GM18505 (cell line): Measurements from ENCODE around the gene RBM19.

Experiments
- ATAC-seq: cut with Tn5 transposase; IDR thresholded peaks from one replicate; pipeline ENCODE4 v1.9.1; 2021; ENCODE audit not compliant: unreplicated experiment
- POLR2A ChIP-seq: IDR thresholded peaks from 4 replicates; pipeline ENCODE4 v1.6.1; 2011; ENCODE audit warnings: borderline replicate concordance; ENCODE audit not compliant: insufficient read depth, insufficient read length; ENCODE audit errors: extremely low read depth

The RBM19 gene

GRCh38 chr12:113829212-113829611 lies 136.9 kb downstream of the RBM19 start:
- ATAC-seq: no peak
- TF ChIP-seq POLR2A: no peak

GRCh38 chr12:113827539-113828114 lies 138.5 kb downstream of the RBM19 start:
- no peak for ATAC-seq
- no peak for TF ChIP-seq POLR2A

- no peak for ATAC-seq
- TF ChIP-seq POLR2A: no peak
Measured at GRCh38 chr12:113826805-113827538, 139.2 kb downstream of the RBM19 start.

- no peak for ATAC-seq
- no peak for TF ChIP-seq POLR2A
Measured at GRCh38 chr12:113825705-113826104, 140.4 kb downstream of the RBM19 start.

GRCh38 chr12:113823816-113824215 lies 142.3 kb downstream of the RBM19 start:
- ATAC-seq: no peak
- TF ChIP-seq POLR2A: no peak

- ATAC-seq: no peak
Measured at GRCh38 chr12:113823016-113823415, 143.1 kb downstream of the RBM19 start.

DNA sequence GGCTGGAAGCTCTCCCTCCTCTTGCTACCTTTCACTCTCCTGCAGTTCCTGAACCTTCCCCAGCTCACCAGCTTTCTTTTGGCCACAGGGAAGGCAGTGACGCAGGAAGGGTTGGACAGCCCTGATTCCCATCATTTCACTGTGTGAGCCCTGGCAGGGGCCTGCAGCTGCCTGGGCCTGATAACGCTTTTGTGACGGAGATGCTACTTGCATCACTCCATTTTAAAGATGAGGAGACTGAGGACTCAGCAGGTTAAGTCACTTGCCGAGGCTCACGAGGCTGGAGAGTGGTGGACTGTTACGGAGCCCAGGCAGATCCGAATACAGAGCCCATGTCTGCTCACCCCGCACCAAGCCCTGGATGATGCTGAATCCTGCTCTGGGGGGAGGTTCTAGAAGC lies 145.3 kb downstream of the RBM19 start:
- no peak for ATAC-seq
- TF ChIP-seq POLR2A: no peak

More at GRCh38 chr12:113823016-113823415, 143.1 kb downstream of the RBM19 start:
- TF ChIP-seq POLR2A: no peak

- ATAC-seq: no peak
- no peak for TF ChIP-seq POLR2A
Measured at GRCh38 chr12:113820309-113820708, 145.8 kb downstream of the RBM19 start.

GRCh38 chr12:113819495-113819894 lies 146.6 kb downstream of the RBM19 start:
- no peak for TF ChIP-seq POLR2A
- ATAC-seq: no peak

DNA sequence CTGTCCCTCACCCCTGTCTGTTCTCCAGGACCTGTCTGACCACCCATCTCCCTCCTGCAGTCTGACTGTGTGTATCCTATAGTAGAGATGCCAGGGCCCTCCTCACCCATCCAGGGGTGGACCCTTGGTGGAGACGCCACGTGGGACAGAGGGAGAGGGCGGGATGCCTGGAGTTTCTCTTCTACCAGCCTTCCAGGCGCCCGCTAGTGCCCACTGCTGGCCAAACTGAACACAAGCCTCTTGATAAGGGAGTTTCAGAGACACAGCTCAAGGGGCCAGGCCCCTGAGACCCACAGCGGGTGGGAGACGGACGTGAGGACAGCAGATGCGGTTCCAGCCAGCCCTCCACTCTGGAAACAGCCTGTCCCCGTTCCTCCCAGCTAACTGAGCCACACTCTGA lies 147.3 kb downstream of the RBM19 start:
- ATAC-seq: no peak
- no peak for TF ChIP-seq POLR2A

GRCh38 chr12:113818283-113818682 lies 147.8 kb downstream of the RBM19 start:
- ATAC-seq: no peak

GRCh38 chr12:113816866-113817265 lies 149.3 kb downstream of the RBM19 start:
- ATAC-seq: no peak
- TF ChIP-seq POLR2A: no peak

More at GRCh38 chr12:113818283-113818682, 147.8 kb downstream of the RBM19 start:
- TF ChIP-seq POLR2A: no peak

DNA sequence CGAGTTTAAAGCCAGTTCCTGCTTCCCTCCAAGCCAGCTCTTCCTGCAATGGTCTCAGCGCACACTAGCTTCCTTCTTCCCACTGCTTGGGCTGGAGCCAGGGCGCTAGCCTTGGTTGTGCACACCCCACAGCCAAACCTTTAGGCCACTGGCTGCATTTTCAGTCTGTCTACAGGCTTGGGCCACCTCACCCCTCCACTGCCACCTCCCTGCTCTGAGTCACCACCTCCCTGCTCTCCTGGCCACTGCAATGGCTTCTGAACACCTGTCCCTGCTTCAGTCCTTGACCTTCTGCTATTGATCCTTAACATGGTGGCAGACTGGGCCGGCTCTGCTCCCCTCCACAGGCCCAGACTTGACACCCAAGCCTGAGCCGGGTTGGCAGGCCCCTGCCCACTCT lies 151.1 kb downstream of the RBM19 start:
- no peak for ATAC-seq
- no peak for TF ChIP-seq POLR2A

DNA sequence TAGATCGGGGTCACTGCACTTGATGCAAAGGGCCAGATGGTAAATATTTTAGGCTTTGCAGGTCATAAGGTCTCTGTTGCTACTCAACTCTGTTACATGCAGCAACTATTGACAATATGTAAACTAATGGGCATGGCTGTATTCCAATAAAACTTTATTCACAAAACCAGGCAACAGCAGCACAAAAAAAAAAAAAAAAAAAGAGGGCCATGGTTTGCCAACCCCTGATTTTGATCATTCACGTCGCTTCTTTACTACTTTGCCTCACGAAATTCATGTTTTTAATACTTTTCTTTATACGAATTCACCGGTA lies 152.9 kb downstream of the RBM19 start:
- no peak for TF ChIP-seq POLR2A
- no peak for ATAC-seq
